Thoracic aorta (tissue), 2 donors: Measurements from ENCODE around the gene FEZ2. TPM values are rescaled to one million over a fixed set of nuclear protein-coding genes. Genes with fewer than 3 reads are reported as not detected.

Source experiments
- ATAC-seq: fragments of 150-250 bp; one replicate; pipeline ENCODE4 v1.8.0; 2017; ENCODE audit warnings: low read depth; ENCODE audit not compliant: insufficient number of reproducible peaks, low FRiP score
- DNase-seq: peaks from one replicate; pipeline ENCODE4 v3.0.0-alpha.2; 2020; ENCODE audit warnings: low spot score
- H3K27ac ChIP-seq, 2 donors: fragments of 200-600 bp; sonication (generic); 1 replicate in 1 of 2; 2 replicates in 1 of 2; pipeline ENCODE4 v1.5.1; 2016; ENCODE audit warnings: mild to moderate bottlenecking in 2 of 2, moderate library complexity in 2 of 2
- H3K27me3 ChIP-seq: fragments of 200-600 bp; sonication (generic); replicated peaks from 2 replicates; pipeline ENCODE4 v1.6.0; 2016; ENCODE audit warnings: mild to moderate bottlenecking; ENCODE audit not compliant: insufficient read depth
- H3K36me3 ChIP-seq: fragments of 200-600 bp; sonication (generic); one replicate; pipeline ENCODE4 v1.5.1; 2016
- H3K4me1 ChIP-seq, 2 donors: fragments of 200-600 bp; sonication (generic); 1 replicate in 1 of 2; 2 replicates in 1 of 2; pipeline versions ENCODE4 v1.5.1 to v1.6.0; 2016; ENCODE audit warnings: low read depth in 2 of 2, mild to moderate bottlenecking in 1 of 2; ENCODE audit not compliant: control insufficient read depth in 1 of 2
- H3K4me3 ChIP-seq: fragments of 200-600 bp; sonication (generic); 2 replicates; pipeline ENCODE4 v1.5.1; 2016; ENCODE audit warnings: mild to moderate bottlenecking
- H3K9me3 ChIP-seq: fragments of 200-600 bp; sonication (generic); 2 replicates; pipeline ENCODE4 v1.5.1; 2016
- CTCF ChIP-seq: fragments of 200-600 bp; sonication (generic); IDR thresholded peaks from one replicate; pipeline ENCODE4 v1.5.1; 2019; ENCODE audit warnings: antibody characterized with exemption
- total RNA-seq, 2 donors: library from RNA; depleted of rRNA; stranded (reverse); fragments of >200 nt; gene quantifications; one replicate each; pipeline versions ENCODE4 v1.1.0 to v1.2.3, GENCODE V29; 2016

Gene FEZ2
- total RNA-seq, 2 donors from 2014 or later, result 42.0 to 51.4 TPM

- no peak for DNase-seq
- peaks cover 14% of the 10 kb centered on the region for H3K36me3 ChIP-seq
- no peaks in the 10 kb centered on the region for H3K27me3 ChIP-seq
- no peaks in the 10 kb centered on the region for H3K9me3 ChIP-seq
- H3K4me1 ChIP-seq, result peaks cover 14 to 24% of the 10 kb centered on the region in 2 donors
- no peak for ATAC-seq
- no peak overlapping the region for H3K4me3 ChIP-seq
- no peak for TF ChIP-seq CTCF
- H3K27ac ChIP-seq, result peak overlapping the region; percentile 48 to 70
Observed at GRCh38 chr2:36534275-36534799, 63.6 kb downstream of the FEZ2 start.

- H3K4me1 ChIP-seq, result peaks cover 19 to 38% of the 10 kb centered on the region in 2 donors
- no peaks in the 10 kb centered on the region for H3K27me3 ChIP-seq
- DNase-seq (no peak), ATAC-seq (peak; percentile 80)
- no peaks in the 10 kb centered on the region for H3K9me3 ChIP-seq
- peaks cover 7% of the 10 kb centered on the region for H3K36me3 ChIP-seq
- H3K27ac ChIP-seq, result peak overlapping the region; percentile 65 to 75
- TF ChIP-seq CTCF, result peak; percentile 47
- no peak overlapping the region for H3K4me3 ChIP-seq
Observed at GRCh38 chr2:36530983-36531354, 67.0 kb downstream of the FEZ2 start.

- no peak for ATAC-seq
- peaks cover 7% of the 10 kb centered on the region for H3K36me3 ChIP-seq
- no peak for TF ChIP-seq CTCF
- no peak for DNase-seq
- H3K27ac ChIP-seq, result peak overlapping the region; percentile 65 to 75
- H3K9me3 ChIP-seq, result no peaks in the 10 kb centered on the region
- H3K4me3 ChIP-seq, result no peak overlapping the region
- no peaks in the 10 kb centered on the region for H3K27me3 ChIP-seq
- H3K4me1 ChIP-seq, result peaks cover 19 to 43% of the 10 kb centered on the region in 2 donors
Observed at GRCh38 chr2:36530178-36530982, 67.6 kb downstream of the FEZ2 start.

GRCh38 chr2:36528766-36529392 is 69.1 kb downstream of the FEZ2 start:
- no peak for ATAC-seq
- no peaks in the 10 kb centered on the region for H3K27me3 ChIP-seq
- peaks cover 19 to 51% of the 10 kb centered on the region in 2 donors for H3K4me1 ChIP-seq
- no peak for DNase-seq
- H3K4me3 ChIP-seq, result no peak overlapping the region
- peaks cover 7% of the 10 kb centered on the region for H3K36me3 ChIP-seq
- TF ChIP-seq CTCF, result no peak
- H3K9me3 ChIP-seq, result no peaks in the 10 kb centered on the region
- H3K27ac ChIP-seq, result peak overlapping the region; percentile 14 to 75

- Histone ChIP-seq H3K27me3 (no peaks in the 10 kb centered on the region), H3K36me3 (peaks cover 8% of the 10 kb centered on the region)
Observed at GRCh38 chr2:36528274-36528673, 69.7 kb downstream of the FEZ2 start.

More at GRCh38 chr2:36528274-36528673, 69.7 kb downstream of the FEZ2 start:
- Histone ChIP-seq H3K27ac (peak overlapping the region; percentile 14 to 19), H3K9me3 (no peaks in the 10 kb centered on the region), H3K4me3 (no peak overlapping the region), H3K4me1 (peaks cover 19 to 51% of the 10 kb centered on the region in 2 donors)
- DNase-seq (no peak), ATAC-seq (no peak)
- no peak for TF ChIP-seq CTCF
